ENCODE measurements around the gene RCBTB1.

RCBTB1 gene

DNA sequence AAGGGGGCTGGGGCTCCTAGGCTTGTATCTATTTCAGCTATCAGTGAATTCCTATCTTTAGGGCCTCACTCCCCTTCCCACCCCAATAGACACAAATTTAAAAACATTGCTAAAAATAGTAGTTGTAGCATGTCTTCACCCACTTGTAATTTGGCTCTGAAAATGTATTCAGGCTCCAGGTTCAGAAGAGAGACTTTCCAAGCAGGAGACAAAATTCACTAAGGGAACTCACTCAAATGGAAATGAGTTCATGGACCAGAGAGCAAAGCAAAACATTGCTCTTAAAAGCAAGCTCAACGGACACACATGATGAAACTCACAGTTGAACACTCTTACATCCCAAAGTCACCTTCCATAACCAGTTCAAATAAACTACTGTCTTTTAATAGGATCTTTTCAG is 52.8 kb downstream of the RCBTB1 start:
- Histone ChIP-seq H3K27me3 (no peaks in the 10 kb centered on the region), H3K4me1 (ENCODE audit: control insufficient read depth in 1 of 2, insufficient read depth in 1 of 2, low read depth in 1 of 2, low read length in 1 of 2) (peaks cover 23 to 30% of the 10 kb centered on the region in 2 experiments), H3K4me3 (ENCODE audit: low read depth in 1 of 2, low read length in 1 of 2) (no peak overlapping the region), H3K27ac (peak overlapping the region; percentile 88), H3K9me3 (no peaks in the 10 kb centered on the region), H3K36me3 (peaks cover 13% of the 10 kb centered on the region)
- TF ChIP-seq, protein P1, sequence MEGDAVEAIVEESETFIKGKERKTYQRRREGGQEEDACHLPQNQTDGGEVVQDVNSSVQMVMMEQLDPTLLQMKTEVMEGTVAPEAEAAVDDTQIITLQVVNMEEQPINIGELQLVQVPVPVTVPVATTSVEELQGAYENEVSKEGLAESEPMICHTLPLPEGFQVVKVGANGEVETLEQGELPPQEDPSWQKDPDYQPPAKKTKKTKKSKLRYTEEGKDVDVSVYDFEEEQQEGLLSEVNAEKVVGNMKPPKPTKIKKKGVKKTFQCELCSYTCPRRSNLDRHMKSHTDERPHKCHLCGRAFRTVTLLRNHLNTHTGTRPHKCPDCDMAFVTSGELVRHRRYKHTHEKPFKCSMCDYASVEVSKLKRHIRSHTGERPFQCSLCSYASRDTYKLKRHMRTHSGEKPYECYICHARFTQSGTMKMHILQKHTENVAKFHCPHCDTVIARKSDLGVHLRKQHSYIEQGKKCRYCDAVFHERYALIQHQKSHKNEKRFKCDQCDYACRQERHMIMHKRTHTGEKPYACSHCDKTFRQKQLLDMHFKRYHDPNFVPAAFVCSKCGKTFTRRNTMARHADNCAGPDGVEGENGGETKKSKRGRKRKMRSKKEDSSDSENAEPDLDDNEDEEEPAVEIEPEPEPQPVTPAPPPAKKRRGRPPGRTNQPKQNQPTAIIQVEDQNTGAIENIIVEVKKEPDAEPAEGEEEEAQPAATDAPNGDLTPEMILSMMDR (IDR thresholded peaks at IDR 0.05), result no peak

DNA sequence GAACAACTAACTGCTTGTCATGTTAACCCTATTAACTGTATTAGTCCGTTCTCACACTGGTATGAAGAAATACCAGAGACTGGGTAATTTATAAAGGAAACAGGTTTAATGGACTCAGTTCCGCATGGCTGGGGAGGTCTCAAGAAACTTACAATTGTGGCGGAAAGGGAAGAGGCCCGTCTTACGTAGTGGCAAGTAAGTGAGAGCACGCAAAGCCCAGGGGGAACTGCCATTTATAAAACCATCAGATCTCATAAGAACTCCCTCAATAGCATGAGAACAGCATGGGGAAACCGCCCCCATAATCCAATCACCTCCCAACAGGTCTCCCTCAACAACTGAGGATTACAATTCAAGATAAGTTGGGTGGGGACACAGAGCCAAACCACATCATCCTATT is 54.9 kb downstream of the RCBTB1 start:
- H3K4me1 ChIP-seq (ENCODE audit: control insufficient read depth in 1 of 2, insufficient read depth in 1 of 2, low read depth in 1 of 2, low read length in 1 of 2), result peaks cover 23 to 30% of the 10 kb centered on the region in 2 experiments
- H3K36me3 ChIP-seq, result peaks cover 32% of the 10 kb centered on the region

DNA sequence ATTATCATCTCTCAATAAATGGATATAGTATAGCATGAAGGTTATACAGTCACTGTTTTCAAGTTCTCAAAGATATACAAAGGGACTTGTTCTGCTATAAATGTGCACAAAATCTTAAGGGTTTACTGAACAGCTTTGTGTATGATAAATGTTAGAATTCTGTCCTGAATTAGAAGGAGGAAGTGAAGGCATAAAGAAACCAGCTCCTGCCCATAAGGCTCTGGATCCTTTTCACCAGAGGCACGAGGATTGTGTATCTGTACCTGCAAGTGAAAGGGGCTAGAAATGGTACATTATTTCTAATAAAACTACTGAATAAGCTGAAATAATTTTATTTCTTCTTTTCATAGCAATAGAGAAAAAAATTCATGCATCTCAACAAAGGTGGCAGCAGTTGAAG is 57.2 kb downstream of the RCBTB1 start:
- Histone ChIP-seq H3K4me1 (ENCODE audit: control insufficient read depth in 1 of 2, insufficient read depth in 1 of 2, low read depth in 1 of 2, low read length in 1 of 2) (peaks cover 13 to 19% of the 10 kb centered on the region in 2 experiments), H3K27me3 (no peaks in the 10 kb centered on the region), H3K36me3 (peaks cover 50% of the 10 kb centered on the region), H3K27ac (peak overlapping the region; percentile 44), H3K4me3 (ENCODE audit: low read depth in 1 of 2, low read length in 1 of 2) (no peak overlapping the region), H3K9me3 (no peaks in the 10 kb centered on the region)
- TF ChIP-seq, protein P1 (IDR thresholded peaks at IDR 0.05), result no peak

More for the DNA sequence above, 54.9 kb downstream of the RCBTB1 start:
- Histone ChIP-seq H3K9me3 (no peaks in the 10 kb centered on the region), H3K27me3 (no peaks in the 10 kb centered on the region), H3K4me3 (ENCODE audit: low read depth in 1 of 2, low read length in 1 of 2) (no peak overlapping the region), H3K27ac (peak overlapping the region; percentile 69)
- TF ChIP-seq, protein P1 (IDR thresholded peaks at IDR 0.05), result no peak

DNA sequence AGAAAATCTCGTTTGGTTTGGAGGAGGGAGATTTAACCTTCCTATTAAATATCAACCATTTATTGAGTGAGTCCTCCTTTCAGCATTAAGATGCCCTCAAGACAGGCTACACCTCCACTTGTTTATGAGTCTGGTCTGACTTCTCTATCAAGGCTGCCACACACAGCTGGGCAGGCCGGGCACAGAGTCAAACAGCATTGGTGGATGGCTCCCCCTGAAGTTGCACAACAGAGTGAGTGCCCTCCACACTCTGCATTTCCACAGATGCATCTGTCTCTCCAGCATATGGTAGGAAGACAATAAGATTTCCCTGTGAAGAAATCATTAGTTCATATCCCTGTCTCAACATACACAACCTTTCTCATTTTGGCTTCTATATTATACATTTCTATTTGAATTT is 58.2 kb downstream of the RCBTB1 start:
- H3K4me3 ChIP-seq (ENCODE audit: low read depth in 1 of 2, low read length in 1 of 2), result no peak overlapping the region
- no peaks in the 10 kb centered on the region for H3K27me3 ChIP-seq
- H3K36me3 ChIP-seq, result peaks cover 60% of the 10 kb centered on the region
- TF ChIP-seq, protein P1 (IDR thresholded peaks at IDR 0.05), result no peak
- H3K9me3 ChIP-seq, result no peaks in the 10 kb centered on the region
- H3K4me1 ChIP-seq (ENCODE audit: control insufficient read depth in 1 of 2, insufficient read depth in 1 of 2, low read depth in 1 of 2, low read length in 1 of 2), result peaks cover 10 to 17% of the 10 kb centered on the region in 2 experiments
- H3K27ac ChIP-seq, result no peak overlapping the region

DNA sequence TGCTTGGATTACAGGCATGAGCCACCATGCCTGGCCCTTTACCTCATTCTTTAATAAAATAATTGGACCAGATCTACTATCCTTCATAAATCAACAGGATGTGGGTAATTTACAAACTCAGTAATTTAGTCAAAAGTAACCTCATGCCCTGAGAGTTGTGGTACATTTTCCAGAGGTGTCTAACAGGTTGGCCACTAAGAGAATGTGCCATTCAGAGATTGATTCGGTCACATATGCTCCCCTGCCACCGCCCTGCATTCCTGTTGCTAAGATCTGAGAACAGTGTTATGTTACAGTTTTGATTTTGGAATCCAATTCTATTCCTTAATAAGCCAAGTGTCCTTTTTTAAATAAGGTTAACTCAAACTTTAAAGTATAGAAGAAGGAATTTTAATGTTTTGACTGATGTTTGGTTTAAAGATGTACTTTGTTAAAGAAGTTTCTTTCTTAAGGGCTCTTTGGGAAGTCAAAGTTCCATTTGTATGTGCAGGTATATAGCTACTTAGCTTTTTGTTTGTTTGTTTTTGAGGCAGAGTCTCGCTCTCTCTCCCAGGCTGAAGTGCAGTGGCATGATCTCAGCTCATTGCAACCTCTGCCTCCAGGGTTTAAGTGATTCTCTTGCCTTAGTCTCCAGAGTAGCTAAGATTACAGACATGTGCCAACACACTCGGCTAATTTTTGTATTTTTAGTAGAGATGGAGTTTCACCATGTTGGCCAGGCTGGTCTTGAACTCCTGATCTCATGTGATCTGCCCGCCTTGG is 60.4 kb downstream of the RCBTB1 start:
- Histone ChIP-seq H3K9me3 (no peaks in the 10 kb centered on the region), H3K27ac (no peak overlapping the region), H3K4me1 (ENCODE audit: control insufficient read depth in 1 of 2, insufficient read depth in 1 of 2, low read depth in 1 of 2, low read length in 1 of 2) (peaks cover under 1% of the 10 kb centered on the region in 2 experiments), H3K36me3 (peaks cover 82% of the 10 kb centered on the region), H3K27me3 (no peaks in the 10 kb centered on the region), H3K4me3 (ENCODE audit: low read depth in 1 of 2, low read length in 1 of 2) (no peak overlapping the region)
- TF ChIP-seq, protein P1 (IDR thresholded peaks at IDR 0.05), result no peak
